ENCODE measurements around the gene TNS4.

Gene TNS4

DNA sequence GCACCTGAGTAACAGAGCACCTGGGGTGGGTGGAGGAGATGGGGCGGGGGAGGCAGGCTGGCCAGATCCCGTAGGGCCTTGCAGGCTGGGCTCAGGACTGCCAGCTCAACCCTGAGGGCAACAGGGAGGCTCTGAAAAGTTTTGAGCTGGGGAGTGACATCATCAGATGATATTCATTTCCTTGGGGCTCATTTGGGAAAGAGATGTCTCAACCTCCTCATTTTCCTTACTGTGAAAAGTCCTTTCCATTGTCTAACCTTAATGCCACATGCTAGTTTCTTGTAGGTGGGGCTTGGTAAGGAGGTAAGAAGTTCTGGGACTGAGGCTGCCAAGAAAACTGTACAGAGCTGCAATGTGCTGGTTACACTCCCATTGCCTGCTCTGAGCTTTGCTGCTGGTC lies 3.7 kb downstream of the TNS4 start:
- H3K27me3 ChIP-seq (ENCODE audit: insufficient read depth, poor library complexity, severe bottlenecking) = peaks cover 19% of the 10 kb centered on the region
- no peak overlapping the region for H3K4me3 ChIP-seq (replicated peaks; ENCODE audit: insufficient read depth, low read length)
- H3K27ac ChIP-seq (replicated peaks) = no peak overlapping the region
- TF ChIP-seq POLR2AphosphoS5 (IDR thresholded peaks at IDR 0.05; ENCODE audit: low read depth) (no peak), SPI1 (IDR thresholded peaks at IDR 0.05; ENCODE audit: borderline replicate concordance, low read depth) (no peak), REST (IDR thresholded peaks at IDR 0.05; ENCODE audit: insufficient replicate concordance, low read depth) (no peak), GABPA (IDR thresholded peaks at IDR 0.05; ENCODE audit: low read depth) (no peak)
- TF ChIP-seq, protein P1, sequence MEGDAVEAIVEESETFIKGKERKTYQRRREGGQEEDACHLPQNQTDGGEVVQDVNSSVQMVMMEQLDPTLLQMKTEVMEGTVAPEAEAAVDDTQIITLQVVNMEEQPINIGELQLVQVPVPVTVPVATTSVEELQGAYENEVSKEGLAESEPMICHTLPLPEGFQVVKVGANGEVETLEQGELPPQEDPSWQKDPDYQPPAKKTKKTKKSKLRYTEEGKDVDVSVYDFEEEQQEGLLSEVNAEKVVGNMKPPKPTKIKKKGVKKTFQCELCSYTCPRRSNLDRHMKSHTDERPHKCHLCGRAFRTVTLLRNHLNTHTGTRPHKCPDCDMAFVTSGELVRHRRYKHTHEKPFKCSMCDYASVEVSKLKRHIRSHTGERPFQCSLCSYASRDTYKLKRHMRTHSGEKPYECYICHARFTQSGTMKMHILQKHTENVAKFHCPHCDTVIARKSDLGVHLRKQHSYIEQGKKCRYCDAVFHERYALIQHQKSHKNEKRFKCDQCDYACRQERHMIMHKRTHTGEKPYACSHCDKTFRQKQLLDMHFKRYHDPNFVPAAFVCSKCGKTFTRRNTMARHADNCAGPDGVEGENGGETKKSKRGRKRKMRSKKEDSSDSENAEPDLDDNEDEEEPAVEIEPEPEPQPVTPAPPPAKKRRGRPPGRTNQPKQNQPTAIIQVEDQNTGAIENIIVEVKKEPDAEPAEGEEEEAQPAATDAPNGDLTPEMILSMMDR (IDR thresholded peaks at IDR 0.05; ENCODE audit: insufficient read depth, low read length) = no peak
- no peak for DNase-seq (ENCODE audit: low read depth in 1 of 2, low spot score in 1 of 2)

GRCh38 chr17:40496634-40497420 lies 4.6 kb downstream of the TNS4 start:
- DNase-seq (ENCODE audit: low read depth in 1 of 2, low spot score in 1 of 2) = no peak
- peaks cover 19% of the 10 kb centered on the region for H3K27me3 ChIP-seq (ENCODE audit: insufficient read depth, poor library complexity, severe bottlenecking)
- H3K4me3 ChIP-seq (replicated peaks; ENCODE audit: insufficient read depth, low read length) = no peak overlapping the region
- no peak overlapping the region for H3K27ac ChIP-seq (replicated peaks)
- no peak for TF ChIP-seq POLR2AphosphoS5 (IDR thresholded peaks at IDR 0.05; ENCODE audit: low read depth)
- no peak for TF ChIP-seq SPI1 (IDR thresholded peaks at IDR 0.05; ENCODE audit: borderline replicate concordance, low read depth)
- TF ChIP-seq, protein P1 (IDR thresholded peaks at IDR 0.05; ENCODE audit: insufficient read depth, low read length) = no peak
- TF ChIP-seq GABPA (IDR thresholded peaks at IDR 0.05; ENCODE audit: low read depth) = no peak
- TF ChIP-seq REST (IDR thresholded peaks at IDR 0.05; ENCODE audit: insufficient replicate concordance, low read depth) = no peak

GRCh38 chr17:40496170-40496569 lies 5.3 kb downstream of the TNS4 start:
- Histone ChIP-seq H3K27ac (replicated peaks) (no peak overlapping the region), H3K27me3 (ENCODE audit: insufficient read depth, poor library complexity, severe bottlenecking) (peaks cover 20% of the 10 kb centered on the region), H3K4me3 (replicated peaks; ENCODE audit: insufficient read depth, low read length) (no peak overlapping the region)
- no peak for DNase-seq (ENCODE audit: low read depth in 1 of 2, low spot score in 1 of 2)
- TF ChIP-seq REST (IDR thresholded peaks at IDR 0.05; ENCODE audit: insufficient replicate concordance, low read depth) (no peak), POLR2AphosphoS5 (IDR thresholded peaks at IDR 0.05; ENCODE audit: low read depth) (no peak), GABPA (IDR thresholded peaks at IDR 0.05; ENCODE audit: low read depth) (no peak), SPI1 (IDR thresholded peaks at IDR 0.05; ENCODE audit: borderline replicate concordance, low read depth) (no peak)
- TF ChIP-seq, protein P1 (IDR thresholded peaks at IDR 0.05; ENCODE audit: insufficient read depth, low read length) = no peak

Data from HL-60 (cell line).